Activated CD4-positive, alpha-beta T cell treated with anti-CD3 and anti-CD28 coated beads, Interleukin-2, amount 50 U/mL, for 16 hours (primary cell): Measurements from ENCODE around the gene UPK2.

Experiments
- DNase-seq: peaks from one replicate; pipeline ENCODE4 v3.0.0-alpha.2; 2020

UPK2 gene

GRCh38 chr11:118918128-118918685 lies 37.9 kb upstream of the UPK2 start:
- no peak for DNase-seq

DNA sequence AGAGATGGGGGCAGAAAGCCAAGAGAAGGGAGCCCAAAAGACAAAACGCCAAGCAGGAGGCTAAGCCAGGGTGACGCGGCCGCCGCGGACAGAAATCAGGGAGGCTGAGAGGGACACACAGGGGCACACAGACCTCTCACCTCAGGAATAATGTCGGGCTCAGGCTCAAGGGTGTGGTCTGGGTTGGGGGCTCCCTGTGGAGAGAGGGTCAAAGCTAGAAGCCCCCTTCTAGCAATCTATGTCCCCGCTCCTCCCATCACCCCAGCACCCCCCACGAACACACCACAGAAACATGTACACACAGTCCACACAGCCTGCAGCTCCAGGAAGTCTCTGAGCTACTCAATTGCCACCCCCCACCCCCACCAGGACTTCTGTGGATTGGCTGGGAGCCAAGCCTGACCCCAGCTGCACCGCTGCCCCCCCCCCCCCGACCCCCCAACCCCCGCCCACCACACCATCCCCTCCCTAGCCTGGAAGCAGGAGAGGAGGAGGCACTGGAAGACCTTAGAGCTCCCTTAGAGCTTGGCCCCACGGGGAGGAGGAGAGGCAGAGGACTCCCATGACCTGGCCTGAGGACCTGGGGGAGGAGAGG lies 37.3 kb upstream of the UPK2 start:
- DNase-seq, result no peak

GRCh38 chr11:118921121-118921928 lies 34.8 kb upstream of the UPK2 start:
- no peak for DNase-seq

- no peak for DNase-seq
Observed at GRCh38 chr11:118921929-118922744, 34.0 kb upstream of the UPK2 start.

DNA sequence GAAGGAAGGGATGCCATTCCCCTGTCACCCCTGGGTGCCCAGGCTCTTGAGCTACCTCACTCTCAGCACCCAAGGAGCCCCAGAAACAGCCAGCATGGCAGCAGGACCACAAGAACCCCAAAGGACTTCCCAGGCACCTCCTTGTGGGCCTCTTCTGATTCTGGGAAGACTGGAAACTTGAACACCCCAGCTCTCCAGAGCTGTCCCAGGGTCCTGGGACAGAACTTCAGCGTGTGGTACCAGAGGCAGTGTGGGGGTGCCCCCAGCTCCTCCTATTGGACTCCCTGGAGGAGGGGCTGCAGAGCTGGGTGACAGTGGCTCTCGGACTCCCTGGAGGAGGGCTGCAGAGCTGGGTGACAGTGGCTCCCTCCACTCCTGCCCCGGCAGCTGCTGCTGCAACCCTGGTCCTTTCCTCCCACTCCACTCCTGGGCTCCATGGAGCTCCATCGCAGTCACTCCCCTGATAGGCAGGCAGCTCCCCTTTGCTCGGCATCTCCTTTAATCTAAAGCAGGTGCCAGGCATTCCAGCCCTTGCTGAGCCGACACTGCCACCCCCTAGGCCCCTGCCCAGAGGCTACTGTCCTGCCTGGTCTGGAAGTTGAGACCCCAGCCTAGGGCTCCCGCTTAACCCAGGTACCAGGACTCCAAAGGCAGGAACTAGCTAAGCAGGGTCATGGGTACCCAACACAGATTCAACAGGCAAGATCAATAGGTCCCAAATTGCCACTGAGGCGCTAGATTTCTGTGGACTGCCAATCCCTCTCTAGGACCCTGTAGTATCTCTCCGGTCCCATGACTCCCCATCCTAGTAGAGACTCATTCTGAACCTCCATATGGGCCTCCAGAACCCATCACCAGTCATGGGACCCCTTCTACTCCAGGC lies 33.1 kb upstream of the UPK2 start:
- DNase-seq, result no peak

GRCh38 chr11:118923721-118924587 lies 32.1 kb upstream of the UPK2 start:
- DNase-seq, result no peak

GRCh38 chr11:118924591-118925585 lies 31.2 kb upstream of the UPK2 start:
- DNase-seq, result peak; percentile 61

GRCh38 chr11:118927554-118928100 lies 28.5 kb upstream of the UPK2 start:
- no peak for DNase-seq

GRCh38 chr11:118928101-118928869 lies 27.8 kb upstream of the UPK2 start:
- peak; percentile 92 for DNase-seq

DNA sequence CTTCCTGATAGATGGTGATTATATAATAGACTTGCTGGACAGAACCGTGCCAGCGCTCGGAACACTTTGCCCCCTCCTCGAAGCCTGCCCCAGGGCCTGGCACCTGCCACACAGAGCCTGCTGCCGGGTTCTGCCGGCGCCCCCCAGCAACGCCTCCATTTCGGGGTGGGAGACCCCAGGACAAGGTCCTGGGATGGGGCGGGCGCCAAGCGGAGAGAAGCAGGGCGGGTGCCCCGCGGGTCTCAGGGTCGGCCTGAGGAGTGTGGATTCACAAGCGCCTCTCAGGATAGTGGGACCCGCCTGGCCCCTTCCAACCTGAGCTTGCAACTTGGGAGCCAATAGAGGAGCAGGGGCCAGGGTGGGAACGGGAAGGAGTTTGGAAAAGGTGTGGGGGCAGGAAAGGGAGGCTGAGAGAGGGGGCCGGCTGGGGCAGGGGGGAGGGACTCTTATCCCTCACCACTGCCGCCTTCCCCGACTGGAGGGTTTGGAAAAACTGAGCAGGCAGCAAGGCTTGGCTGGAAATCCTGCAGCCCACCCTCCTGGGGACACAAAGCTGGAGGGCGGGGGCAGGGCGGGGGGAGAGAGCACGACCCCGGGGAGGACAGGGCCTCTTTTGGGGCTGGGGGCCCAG lies 27.1 kb upstream of the UPK2 start:
- no peak for DNase-seq

DNA sequence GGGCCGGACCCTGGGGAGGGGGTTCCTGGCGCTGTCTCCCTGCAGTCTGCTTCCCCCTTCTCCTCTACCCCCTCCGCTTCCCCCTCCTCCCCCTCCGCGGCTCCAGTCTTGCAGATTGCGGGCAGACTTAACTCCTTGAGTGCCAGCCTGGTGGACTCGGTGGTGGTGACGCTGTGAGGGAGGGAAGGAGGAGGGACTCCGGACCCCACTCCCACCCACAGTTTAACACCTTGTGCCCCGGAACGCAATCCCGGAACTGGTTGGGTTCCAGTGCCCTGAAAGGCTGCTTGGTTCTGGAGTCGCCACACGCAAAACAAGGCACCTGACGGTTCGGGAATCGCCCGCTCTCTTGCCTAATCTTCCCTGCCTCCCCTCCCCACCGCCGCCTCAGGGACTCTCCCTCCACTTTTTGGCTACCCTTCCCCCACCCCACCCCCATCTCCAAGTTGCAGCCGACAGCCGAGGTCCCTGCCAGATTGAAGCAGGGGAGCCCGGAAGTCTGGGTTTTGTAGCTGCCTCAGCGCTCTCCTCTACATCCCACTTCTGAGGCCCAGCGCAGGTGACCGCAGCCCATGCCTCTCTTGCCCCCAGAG lies 26.5 kb upstream of the UPK2 start:
- peak; percentile 66 for DNase-seq

DNA sequence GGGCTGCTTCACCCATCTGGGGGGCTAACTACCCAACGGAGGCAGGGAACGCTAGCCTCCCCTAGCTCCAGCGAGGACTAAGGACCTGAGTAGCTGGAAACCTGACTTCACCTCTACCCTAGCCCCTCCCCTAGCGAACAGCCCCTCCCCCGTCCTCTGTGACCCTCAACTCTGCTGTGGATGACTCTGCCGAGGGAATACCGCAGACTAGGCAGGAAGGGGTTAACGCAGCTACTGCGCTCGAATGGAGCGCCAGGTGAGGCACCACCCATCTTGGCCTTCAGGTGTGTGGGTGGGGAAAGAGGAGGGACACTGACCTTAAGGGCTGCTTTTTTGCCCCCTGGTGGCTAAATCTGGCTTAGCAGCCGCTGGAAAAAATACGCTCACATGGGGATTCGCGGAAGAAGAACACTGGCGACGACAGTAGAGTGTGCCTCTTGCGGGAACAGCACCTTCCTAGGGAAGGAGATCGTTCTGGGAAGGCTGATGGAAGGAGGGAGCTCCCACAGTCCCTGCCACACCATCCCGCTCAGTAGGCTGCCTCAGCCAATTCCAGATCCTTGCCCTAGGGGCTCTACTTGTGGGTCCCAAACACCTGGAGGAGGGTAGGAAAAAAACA lies 25.9 kb upstream of the UPK2 start:
- peak; percentile 84 for DNase-seq

DNA sequence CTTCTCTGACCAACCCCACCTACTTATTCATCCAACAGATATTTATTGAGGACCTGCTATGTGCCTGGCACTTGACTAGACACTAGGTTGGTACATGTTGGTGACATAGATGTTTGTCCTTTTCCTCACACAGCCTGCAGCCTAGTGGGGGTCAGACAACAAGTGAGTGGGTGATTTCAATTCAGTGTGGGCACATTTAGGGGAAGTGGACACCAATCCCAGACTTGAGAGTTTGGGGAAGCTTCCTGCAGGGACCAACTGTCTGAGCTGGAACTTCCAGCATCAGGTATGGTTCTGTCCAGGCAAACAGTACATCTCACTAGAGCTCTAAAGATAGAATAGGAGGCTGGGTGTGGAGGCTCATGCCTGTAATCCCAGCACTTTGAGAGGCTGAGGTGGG lies 24.5 kb upstream of the UPK2 start:
- no peak for DNase-seq

DNA sequence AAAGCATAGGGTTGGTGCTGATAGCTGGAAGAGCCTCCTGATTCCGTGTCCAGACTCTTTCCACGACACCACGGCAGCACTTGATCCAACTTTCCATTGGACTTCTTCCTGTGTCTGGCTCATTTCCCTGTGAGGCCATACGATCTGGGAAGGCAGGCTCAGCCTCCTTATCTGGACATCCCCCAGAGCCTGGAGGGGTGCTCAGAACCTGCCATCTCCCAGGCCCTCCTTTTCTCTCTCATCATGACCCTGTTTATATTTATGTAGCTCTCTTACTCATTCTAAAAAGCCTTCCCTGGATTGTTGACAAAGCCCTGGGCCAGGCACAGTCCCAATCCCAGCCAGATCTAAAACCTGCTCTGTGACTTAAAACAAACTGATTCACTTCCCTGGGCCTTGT lies 22.6 kb upstream of the UPK2 start:
- DNase-seq, result no peak

DNA sequence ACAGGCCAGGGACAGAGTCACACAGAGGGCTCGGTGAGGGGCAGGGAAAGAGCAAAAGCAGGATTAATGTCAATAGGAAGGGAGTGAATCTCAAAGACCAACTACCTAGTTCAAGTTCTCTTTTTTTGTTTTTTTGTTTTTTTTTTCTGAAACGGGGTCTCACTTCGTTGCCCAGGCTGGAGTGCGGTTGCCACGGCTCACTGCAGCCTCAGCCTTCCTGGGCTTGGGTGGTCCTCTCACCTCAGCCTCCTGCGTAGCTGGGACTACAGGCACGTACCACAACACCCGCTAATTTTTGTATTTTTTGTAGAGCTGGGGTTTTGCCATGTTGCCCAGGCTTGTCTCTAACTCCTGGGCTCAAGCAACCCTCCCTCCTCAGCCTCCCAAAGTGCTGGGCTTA lies 20.7 kb upstream of the UPK2 start:
- no peak for DNase-seq

DNA sequence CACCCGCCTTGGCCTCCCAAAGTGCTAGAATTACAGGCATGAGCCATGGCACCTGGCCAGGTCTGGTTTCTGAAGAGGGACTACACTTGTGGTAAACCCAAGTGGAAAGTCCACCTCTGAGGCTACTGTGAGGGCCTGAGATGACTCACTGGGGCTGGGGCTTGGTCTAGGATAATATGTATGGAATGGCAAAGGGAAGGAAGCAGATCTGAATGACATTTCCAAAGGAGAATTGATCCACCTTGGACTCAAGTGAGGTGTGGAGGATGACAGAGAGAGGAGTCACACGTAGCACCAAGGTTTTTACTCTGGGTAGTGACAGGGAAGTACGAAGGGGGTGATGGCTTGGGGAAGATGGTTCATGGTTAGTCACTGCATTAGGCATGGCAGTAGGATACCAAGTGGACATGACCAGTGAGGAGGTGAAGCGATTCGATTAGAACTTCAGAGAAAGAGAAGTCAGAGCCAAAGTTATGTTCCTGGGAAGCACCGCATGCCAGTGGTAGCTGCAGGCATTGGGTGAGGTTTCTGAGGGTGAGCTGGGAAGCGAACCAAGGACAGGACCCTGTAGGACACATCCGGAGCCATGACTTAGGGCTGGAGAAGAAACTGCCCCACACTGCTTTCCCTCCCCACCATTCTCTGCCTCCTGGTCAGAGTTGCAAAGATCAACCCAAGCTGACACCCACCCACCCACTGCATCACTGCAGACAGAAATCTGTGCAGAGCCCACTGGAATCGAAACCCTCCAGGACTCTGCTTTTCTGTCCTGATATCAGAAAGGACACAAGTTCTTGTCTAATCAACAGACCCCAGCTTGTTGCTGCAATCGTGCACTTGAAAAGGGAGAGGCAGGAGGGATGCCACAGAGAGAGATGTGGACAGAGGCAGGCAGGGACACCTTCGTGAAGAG lies 17.4 kb upstream of the UPK2 start:
- no peak for DNase-seq
